Mucosa of rectum (tissue), 2 donors: ENCODE data around the gene TM9SF2.
"Not testable (repeated sequence)": the region's sequence is repeated elsewhere in the genome, so short reads cannot be mapped to it uniquely, and the experiment has no call there.

Experiments used
- H3K27ac ChIP-seq, 2 donors: one replicate each; pipeline ENCODE4 v1.7.0; 2013; ENCODE audit warnings: inconsistent platforms in 2 of 2, low read depth in 2 of 2, low read length in 2 of 2
- H3K27me3 ChIP-seq, 2 donors: one replicate each; pipeline ENCODE4 v1.7.0; 2013; ENCODE audit warnings: low read length in 2 of 2; ENCODE audit not compliant: control insufficient read depth in 2 of 2, insufficient read depth in 2 of 2
- H3K36me3 ChIP-seq, 2 donors: one replicate each; pipeline ENCODE4 v1.7.0; 2013; ENCODE audit warnings: low read length in 2 of 2; ENCODE audit not compliant: control insufficient read depth in 2 of 2, insufficient read depth in 2 of 2
- H3K4me1 ChIP-seq, 2 donors: one replicate each; pipeline ENCODE4 v1.7.0; 2013; ENCODE audit warnings: low read length in 2 of 2, mild to moderate bottlenecking in 1 of 2; ENCODE audit not compliant: control insufficient read depth in 2 of 2, insufficient read depth in 2 of 2
- H3K4me3 ChIP-seq, 2 donors: one replicate each; pipeline ENCODE4 v1.7.0; 2013; ENCODE audit warnings: low read length in 2 of 2
- H3K9ac ChIP-seq, 2 donors: one replicate each; pipeline ENCODE4 v1.7.0; 2013; ENCODE audit warnings: low read length in 2 of 2, low read depth in 1 of 2, mild to moderate bottlenecking in 1 of 2
- H3K9me3 ChIP-seq, 2 donors: one replicate each; pipeline ENCODE4 v1.7.0; 2013; ENCODE audit warnings: low read length in 2 of 2; ENCODE audit not compliant: control insufficient read depth in 2 of 2
- donor health status: healthy.
- donor health status: Normal muscosa, but diverticular disease.

Gene TM9SF2, protein sequence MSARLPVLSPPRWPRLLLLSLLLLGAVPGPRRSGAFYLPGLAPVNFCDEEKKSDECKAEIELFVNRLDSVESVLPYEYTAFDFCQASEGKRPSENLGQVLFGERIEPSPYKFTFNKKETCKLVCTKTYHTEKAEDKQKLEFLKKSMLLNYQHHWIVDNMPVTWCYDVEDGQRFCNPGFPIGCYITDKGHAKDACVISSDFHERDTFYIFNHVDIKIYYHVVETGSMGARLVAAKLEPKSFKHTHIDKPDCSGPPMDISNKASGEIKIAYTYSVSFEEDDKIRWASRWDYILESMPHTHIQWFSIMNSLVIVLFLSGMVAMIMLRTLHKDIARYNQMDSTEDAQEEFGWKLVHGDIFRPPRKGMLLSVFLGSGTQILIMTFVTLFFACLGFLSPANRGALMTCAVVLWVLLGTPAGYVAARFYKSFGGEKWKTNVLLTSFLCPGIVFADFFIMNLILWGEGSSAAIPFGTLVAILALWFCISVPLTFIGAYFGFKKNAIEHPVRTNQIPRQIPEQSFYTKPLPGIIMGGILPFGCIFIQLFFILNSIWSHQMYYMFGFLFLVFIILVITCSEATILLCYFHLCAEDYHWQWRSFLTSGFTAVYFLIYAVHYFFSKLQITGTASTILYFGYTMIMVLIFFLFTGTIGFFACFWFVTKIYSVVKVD

DNA sequence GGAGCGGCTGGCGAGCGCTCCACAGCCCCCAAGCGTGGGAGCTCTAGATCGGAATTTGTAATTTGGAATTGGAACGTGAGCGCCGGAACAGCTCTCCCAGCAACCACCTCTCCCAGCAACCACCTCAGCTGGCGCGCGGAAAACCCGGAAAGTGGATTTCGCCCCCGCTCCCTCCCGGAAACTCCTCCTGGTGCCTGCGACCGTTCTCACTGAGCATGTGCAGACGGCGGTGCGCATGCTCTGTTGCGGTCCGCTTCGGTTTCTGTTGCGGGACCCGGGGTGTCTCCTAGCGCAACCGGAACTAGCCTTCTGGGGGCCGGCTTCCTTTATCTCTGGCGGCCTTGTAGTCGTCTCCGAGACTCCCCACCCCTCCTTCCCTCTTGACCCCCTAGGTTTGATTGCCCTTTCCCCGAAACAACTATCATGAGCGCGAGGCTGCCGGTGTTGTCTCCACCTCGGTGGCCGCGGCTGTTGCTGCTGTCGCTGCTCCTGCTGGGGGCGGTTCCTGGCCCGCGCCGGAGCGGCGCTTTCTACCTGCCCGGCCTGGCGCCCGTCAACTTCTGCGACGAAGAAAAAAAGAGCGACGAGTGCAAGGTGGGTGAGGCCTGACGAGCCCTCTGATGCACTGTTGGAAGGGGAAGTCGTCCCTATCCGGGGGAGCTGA is at the start of gene TM9SF2:
TSS of gene TM9SF2 (plus strand) at position 289 of the 664 bp plus-strand sequence. CDS start at position 424, 135 bp downstream.
- Histone ChIP-seq H3K4me1 (peaks cover 31 to 43% of the 10 kb centered on the region in 2 donors), H3K36me3 (no peaks in the 10 kb centered on the region)

DNA sequence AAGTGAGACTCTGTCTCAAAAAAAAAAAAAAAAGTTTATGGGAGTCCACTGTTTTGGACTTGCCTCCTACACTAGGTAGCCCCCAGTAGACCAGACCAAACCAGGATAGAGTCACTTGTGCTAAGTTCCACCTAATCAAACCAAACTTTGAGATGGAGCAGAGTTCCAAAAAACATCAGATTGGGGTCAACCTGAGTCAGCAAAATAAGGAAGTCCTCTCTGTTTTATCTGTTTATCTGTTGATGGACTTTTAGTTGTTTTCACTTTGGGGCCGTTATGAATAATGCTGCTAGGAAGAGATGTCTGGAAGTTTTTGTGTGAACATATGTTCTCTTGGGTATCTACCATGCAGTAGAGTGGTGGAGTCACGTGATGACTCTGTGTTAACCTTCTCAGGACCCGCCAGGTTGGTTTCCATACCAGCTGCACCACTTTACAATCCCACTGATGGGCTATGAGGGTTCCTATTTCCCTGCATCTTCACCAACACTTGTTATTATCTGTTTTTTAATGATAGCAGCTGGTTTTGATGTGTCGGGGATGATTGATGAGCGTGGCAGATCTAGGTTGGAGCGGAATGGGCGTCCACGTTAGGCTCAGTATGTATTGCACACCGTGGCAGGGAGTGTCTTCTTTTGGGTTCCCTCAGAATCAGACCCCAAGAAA is 46.6 kb upstream of the TM9SF2 start:
- no peak overlapping the region for H3K27ac ChIP-seq

More for the DNA sequence above, at the start of gene TM9SF2:
- H3K4me3 ChIP-seq, result peak within 1 kb of the TSS; percentile 95 to 99
- H3K27ac ChIP-seq, result peak within 1 kb of the TSS; percentile 97 to 98
- peak within 1 kb of the TSS; percentile 94 to 98 for H3K9ac ChIP-seq
- H3K27me3 ChIP-seq, result no peaks in the 10 kb centered on the region
- H3K9me3 ChIP-seq, result no peaks in the 10 kb centered on the region

DNA sequence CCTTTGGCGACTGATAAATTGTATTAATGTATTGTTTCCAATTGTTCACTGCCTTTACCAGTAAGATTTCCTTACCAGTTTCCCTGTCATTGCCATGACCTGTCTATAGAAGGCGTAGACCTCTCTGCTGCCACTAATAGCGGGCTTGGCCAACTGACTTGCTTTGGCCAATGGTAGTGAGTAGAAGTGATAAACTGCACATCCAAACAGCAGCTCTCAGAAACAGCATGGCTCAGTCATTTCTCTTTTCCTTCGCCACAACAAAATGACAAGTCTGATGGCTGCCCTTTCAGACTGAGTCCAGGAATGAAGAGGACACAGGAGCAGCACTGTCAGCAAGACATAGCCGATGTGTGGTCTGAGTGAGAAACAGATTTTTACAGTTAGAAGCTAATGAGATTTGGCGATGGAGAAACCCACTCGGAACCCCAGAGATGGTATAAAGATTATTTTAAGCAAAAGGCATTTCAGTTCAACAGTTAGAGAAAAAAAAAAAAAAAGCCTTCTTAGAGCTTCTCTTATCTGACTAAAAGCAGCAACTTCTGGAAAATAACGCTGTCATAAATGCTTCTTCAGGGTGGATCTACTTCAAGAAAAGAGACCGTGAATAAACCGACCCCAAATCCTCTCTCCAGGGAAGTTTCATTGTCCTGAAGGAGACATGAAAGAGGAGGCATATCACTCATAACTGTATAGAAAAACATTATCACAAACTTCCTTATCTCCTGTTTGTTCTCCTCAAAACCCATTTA is 42.0 kb upstream of the TM9SF2 start:
- Histone ChIP-seq H3K27ac (no peak overlapping the region), H3K4me1 (no peaks in the 10 kb centered on the region), H3K27me3 (no peaks in the 10 kb centered on the region), H3K4me3 (no peak overlapping the region), H3K9ac (no peak overlapping the region), H3K36me3 (no peaks in the 10 kb centered on the region), H3K9me3 (no peaks in the 10 kb centered on the region)

More for the DNA sequence above, 46.6 kb upstream of the TM9SF2 start:
- H3K4me3 ChIP-seq, result no peak overlapping the region
- H3K4me1 ChIP-seq, result no peaks in the 10 kb centered on the region
- H3K9ac ChIP-seq, result no peak overlapping the region
- no peaks in the 10 kb centered on the region for H3K9me3 ChIP-seq
- H3K36me3 ChIP-seq, result no peaks in the 10 kb centered on the region
- H3K27me3 ChIP-seq, result no peaks in the 10 kb centered on the region

DNA sequence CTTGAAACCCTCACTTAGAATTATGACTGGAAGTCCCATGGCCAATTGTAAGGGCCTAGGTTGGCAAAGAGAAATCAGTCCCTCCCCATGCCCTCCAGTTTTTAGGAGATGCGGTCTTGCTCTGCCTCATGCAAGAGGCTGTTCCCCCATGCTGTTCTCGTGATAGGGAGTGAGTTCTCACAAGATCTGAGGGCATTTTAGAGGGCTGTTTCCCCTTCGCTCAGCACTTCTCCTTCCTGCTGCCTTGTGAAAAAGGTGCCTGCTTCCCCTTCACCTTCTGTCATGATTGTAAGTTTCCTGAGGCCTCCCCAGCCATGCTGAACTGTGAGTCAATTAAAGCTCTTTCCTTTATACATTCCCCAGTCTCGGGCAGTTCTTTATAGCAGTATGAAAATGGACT is 40.5 kb upstream of the TM9SF2 start:
- not testable (repeated sequence) for H3K27me3 ChIP-seq, H3K4me1 ChIP-seq, H3K9ac ChIP-seq, H3K4me3 ChIP-seq, H3K9me3 ChIP-seq, H3K27ac ChIP-seq, H3K36me3 ChIP-seq

DNA sequence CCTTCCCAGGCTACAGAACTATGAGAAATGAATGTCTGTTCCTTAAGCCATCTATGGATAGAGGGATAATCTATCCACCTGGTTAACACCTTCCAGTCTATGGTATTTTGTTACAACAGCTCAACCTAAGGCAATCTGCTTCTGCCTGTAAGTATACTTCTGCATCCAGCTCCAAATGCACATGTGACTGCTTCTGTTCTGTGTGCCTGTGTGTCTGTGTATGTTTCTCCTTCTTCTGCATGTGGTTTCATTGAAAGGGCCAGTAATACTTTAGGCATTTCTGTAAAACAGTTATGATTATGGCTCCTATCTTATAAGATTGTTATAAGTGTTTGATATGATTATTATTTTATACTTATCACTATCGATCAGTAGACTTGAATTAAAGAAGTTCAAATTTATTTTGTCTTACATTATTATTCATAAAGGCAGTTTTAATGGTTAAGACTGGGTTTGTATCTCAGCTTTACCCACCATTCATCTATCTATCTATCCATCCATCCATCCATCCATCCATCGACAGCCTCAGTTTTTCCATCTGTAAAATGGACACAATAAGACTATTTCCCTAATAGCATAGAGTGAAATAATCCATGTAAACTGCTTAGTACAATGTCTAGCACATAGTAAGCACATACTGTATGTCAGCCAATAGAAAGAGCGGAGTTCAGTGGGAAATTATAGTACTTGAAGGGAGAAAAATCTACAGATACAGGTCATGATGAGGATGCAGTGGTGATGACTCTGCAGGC is 37.5 kb upstream of the TM9SF2 start:
- H3K36me3 ChIP-seq, result no peaks in the 10 kb centered on the region
- H3K4me3 ChIP-seq, result peak overlapping the region in 1 of 2 donors; percentile 45
- no peaks in the 10 kb centered on the region for H3K9me3 ChIP-seq
- no peaks in the 10 kb centered on the region for H3K27me3 ChIP-seq
- no peak overlapping the region for H3K9ac ChIP-seq
- H3K27ac ChIP-seq, result peak overlapping the region; percentile 10 to 33
- no peaks in the 10 kb centered on the region for H3K4me1 ChIP-seq

- Histone ChIP-seq H3K9me3 (no peaks in the 10 kb centered on the region), H3K27me3 (no peaks in the 10 kb centered on the region), H3K4me3 (peak overlapping the region in 1 of 2 donors; percentile 45), H3K9ac (no peak overlapping the region), H3K4me1 (no peaks in the 10 kb centered on the region), H3K27ac (peak overlapping the region; percentile 17 to 33), H3K36me3 (no peaks in the 10 kb centered on the region)
Measured at GRCh38 chr13:99464441-99464949, 36.8 kb upstream of the TM9SF2 start.

DNA sequence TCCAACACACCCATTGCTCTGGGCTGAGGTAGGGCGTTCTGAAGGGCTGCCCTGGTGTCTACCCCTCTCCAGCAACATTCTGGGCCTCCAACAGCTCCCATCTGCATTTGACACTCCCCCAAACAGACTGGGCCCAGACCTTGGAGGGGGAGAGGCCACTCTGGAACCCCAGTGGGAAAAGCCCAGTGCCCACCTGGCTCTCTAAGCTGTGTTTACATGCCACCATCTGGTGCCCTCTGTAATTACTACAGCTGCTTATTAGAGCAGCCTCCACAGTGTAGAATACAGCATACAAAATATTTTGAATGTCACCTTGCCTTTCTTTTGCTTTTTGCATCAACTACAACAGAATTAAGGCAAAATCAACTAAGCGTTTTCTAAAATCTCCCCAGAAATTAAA is 35.8 kb upstream of the TM9SF2 start:
- Histone ChIP-seq H3K4me3 (no peak overlapping the region), H3K36me3 (no peaks in the 10 kb centered on the region), H3K9me3 (no peaks in the 10 kb centered on the region), H3K27ac (no peak overlapping the region), H3K27me3 (no peaks in the 10 kb centered on the region), H3K4me1 (no peaks in the 10 kb centered on the region), H3K9ac (no peak overlapping the region)

DNA sequence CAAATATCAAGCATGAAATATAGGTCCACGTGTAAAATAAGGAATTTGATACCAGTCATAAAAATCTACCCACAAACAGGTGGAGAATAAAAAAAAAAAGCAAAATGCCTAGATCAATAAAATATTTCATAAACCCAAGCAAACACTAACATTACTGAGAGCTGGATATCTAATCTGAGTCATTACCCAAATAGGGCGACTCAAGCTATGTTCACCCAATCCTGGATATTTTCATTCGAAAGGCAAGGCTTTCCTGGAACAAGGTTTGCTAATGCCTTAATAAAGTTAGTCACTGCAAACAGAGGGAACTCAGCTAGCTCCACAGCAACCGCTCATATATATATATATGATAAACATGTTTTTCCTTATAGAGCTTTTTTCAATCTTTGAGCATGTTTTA is 33.5 kb upstream of the TM9SF2 start:
- Histone ChIP-seq H3K9ac (no peak overlapping the region), H3K27me3 (no peaks in the 10 kb centered on the region), H3K4me3 (no peak overlapping the region), H3K9me3 (no peaks in the 10 kb centered on the region), H3K27ac (no peak overlapping the region), H3K4me1 (no peaks in the 10 kb centered on the region), H3K36me3 (no peaks in the 10 kb centered on the region)

- no peak overlapping the region for H3K4me3 ChIP-seq
- H3K9ac ChIP-seq, result no peak overlapping the region
- H3K36me3 ChIP-seq, result no peaks in the 10 kb centered on the region
- no peak overlapping the region for H3K27ac ChIP-seq
- H3K27me3 ChIP-seq, result no peaks in the 10 kb centered on the region
- no peaks in the 10 kb centered on the region for H3K4me1 ChIP-seq
- H3K9me3 ChIP-seq, result no peaks in the 10 kb centered on the region
Measured at GRCh38 chr13:99469041-99469440, 32.2 kb upstream of the TM9SF2 start.
